Measurements from ENCODE around the gene SNX25. TPM values are rescaled to one million over a fixed set of nuclear protein-coding genes. Genes with fewer than 3 reads are reported as not detected.

Gene SNX25
- total RNA-seq, 1 donor from 2014 or later, result 53.1 TPM

DNA sequence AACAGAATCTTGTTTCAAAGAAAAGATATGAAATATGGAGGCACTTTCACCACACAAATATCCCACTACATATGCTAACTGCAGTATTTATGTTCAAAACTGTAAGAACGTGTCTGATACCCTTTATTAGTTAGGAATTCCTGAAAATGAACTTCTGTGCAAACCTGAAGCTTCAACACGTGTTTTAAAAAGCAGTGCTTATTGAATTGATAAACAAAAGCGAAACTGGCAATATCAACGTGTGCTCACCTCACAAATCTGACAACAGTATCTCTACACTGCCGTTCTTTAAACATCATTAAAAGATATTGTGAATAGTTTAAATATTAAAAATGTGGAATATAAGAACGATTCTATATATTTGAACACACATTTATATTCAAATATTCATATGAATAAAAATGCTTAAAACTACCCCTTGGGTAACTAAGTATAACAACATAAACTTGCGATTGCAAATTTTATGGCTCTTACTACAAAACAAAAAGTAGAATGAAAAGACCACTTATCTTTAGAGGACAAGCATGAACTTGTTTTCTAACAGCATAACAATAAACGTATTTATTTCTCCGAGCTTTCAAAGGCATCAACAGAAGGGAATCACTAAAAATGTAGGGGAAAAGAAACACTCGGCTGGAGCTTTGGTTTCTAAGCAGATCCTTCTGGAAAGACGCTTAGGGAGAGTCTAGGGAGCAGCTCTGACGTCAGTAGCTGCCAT is 186.0 kb downstream of the SNX25 start, which contains the start of gene LRP2BP:
Gene LRP2BP, minus strand, starts transcription at position 687 of the 718 bp plus-strand sequence. CDS start 17,738 bp downstream, outside the sequence.
- ATAC-seq (ENCODE audit: low read depth) (no peak), DNase-seq (no peak)
- Mint-ChIP-seq H3K27ac (peak within 1 kb of the TSS; percentile 94), H3K27me3 (no peaks in the 10 kb centered on the region), H3K36me3 (ENCODE audit: low read depth) (peaks cover 20% of the 10 kb centered on the region), H3K4me3 (peak within 1 kb of the TSS; percentile 94), H3K4me1 (peaks cover 63% of the 10 kb centered on the region), H3K9me3 (no peaks in the 10 kb centered on the region)
- ChIA-PET POLR2A (interaction anchor here (0.6 to 4.7 kb wide), 16 partner anchors 8 to 252 kb away, joined by 3 to 46 read pairs (median 8); partner anchors contain the start of genes SLC25A4, SNX25 and UFSP2), CTCF (interaction anchor here (1.0 to 1.1 kb wide), 2 partner anchors 9 to 203 kb away, joined by 3 to 4 read pairs; no protein-coding TSS in a partner anchor)
- intact Hi-C loops (cut with micrococcal nuclease), result loop anchor here (1.0 to 10.0 kb wide), 3 partner anchors 186 to 663 kb away; partner anchors contain the start of genes CENPU and SNX25
- TF ChIP-seq, protein P1, sequence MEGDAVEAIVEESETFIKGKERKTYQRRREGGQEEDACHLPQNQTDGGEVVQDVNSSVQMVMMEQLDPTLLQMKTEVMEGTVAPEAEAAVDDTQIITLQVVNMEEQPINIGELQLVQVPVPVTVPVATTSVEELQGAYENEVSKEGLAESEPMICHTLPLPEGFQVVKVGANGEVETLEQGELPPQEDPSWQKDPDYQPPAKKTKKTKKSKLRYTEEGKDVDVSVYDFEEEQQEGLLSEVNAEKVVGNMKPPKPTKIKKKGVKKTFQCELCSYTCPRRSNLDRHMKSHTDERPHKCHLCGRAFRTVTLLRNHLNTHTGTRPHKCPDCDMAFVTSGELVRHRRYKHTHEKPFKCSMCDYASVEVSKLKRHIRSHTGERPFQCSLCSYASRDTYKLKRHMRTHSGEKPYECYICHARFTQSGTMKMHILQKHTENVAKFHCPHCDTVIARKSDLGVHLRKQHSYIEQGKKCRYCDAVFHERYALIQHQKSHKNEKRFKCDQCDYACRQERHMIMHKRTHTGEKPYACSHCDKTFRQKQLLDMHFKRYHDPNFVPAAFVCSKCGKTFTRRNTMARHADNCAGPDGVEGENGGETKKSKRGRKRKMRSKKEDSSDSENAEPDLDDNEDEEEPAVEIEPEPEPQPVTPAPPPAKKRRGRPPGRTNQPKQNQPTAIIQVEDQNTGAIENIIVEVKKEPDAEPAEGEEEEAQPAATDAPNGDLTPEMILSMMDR (IDR thresholded peaks at IDR 0.05), result no peak

DNA sequence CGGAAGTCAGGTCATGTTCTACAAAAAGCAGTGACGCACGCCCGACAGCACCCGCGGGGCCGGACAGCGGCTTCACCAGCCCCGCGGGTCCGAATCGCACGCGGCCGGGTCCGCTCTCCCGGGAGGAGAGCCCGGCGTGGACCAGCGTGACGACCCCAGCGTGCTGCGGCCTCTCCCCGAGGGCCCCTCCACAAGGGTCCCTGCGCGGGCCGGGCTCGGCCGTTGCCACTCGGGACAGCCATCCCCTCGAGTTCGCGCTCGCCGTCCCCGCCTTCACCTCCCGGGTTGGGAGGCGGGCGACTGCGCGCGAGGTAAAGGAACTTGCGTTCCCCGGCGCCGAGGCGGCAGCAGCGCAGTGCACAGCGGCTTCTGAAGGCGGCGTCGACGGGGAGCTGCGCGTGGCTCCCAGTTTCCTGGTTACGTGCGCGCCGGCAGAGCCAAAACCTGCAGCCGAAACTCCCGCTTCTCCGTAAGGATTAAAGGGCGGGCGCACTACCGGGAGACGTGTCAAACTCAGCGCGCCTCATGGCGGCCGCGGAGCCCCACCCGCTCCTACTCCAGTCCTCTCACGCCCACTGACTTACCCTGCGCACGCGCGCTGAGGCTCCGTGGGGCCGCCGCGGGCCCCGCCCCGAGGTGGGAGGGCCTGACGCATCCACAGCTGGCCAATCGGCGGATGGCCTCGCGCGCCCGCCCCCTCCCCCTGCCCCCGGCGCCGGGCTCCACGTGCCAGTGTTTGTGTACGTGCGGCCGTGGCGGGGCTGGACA is 186.7 kb downstream of the SNX25 start:
- Mint-ChIP-seq H3K4me1 (peaks cover 63% of the 10 kb centered on the region), H3K27me3 (no peaks in the 10 kb centered on the region), H3K36me3 (ENCODE audit: low read depth) (peaks cover 26% of the 10 kb centered on the region), H3K27ac (peak overlapping the region; percentile 94), H3K4me3 (peak overlapping the region; percentile 94), H3K9me3 (no peaks in the 10 kb centered on the region)
- CTCF ChIA-PET, result no interaction called here
- intact Hi-C loops (cut with micrococcal nuclease), result loop anchor here (1.0 to 10.0 kb wide), 12 partner anchors 9 to 1737 kb away; partner anchors contain the start of genes CASP3, CCDC110, CENPU and IRF2
- TF ChIP-seq, protein P1 (IDR thresholded peaks at IDR 0.05), result no peak
- peak; percentile 89 for ATAC-seq (ENCODE audit: low read depth)
- POLR2A ChIA-PET, result interaction anchor here (0.5 to 4.7 kb wide), 25 partner anchors 7 to 540 kb away, joined by 3 to 46 read pairs (median 5); partner anchors contain the start of genes SLC25A4, SNX25 and UFSP2
- peak; percentile 98 for DNase-seq

DNA sequence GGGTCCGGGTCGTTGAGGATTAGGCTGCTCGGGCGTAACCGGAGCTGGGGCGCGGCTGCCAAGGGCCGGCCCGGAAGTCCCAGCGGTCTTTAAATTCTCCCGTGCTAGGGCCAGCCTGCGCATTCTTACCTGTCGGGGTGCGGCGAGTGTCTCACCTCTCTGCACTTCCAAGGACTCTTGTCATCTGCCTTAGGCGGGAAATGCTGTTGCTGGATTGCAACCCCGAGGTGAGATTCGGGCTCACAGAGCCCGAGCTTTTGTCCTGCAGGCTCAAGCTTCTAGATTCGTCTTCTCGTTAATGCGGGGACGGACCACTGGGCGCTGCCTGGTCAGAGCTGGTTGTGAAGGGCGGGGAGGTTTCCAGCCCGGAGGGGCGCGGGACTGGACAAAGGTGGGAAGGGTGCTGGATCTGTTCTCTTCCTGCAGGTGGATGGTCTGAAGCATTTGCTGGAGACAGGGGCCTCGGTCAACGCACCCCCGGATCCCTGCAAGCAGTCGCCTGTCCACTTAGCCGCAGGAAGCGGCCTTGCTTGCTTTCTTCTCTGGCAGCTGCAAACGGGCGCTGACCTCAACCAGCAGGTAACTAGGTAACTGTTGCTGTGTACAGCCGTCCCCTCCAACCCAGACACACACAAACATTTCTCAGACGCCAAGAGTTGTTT is 187.5 kb downstream of the SNX25 start, which contains the start of gene ANKRD37:
Gene ANKRD37, plus strand, starts transcription at position 118 of the 662 bp plus-strand sequence. Its CDS starts 83 bp downstream, at position 201.
- H3K9me3 Mint-ChIP-seq, result no peaks in the 10 kb centered on the region
- H3K27ac Mint-ChIP-seq, result peak within 1 kb of the TSS; percentile 94
- intact Hi-C loops (cut with micrococcal nuclease), result loop anchor here (1.0 to 10.0 kb wide), 11 partner anchors 8 to 1738 kb away; partner anchors contain the start of genes CASP3, CCDC110, CENPU and IRF2
- ATAC-seq (ENCODE audit: low read depth) (no peak), DNase-seq (peak; percentile 18)
- ChIA-PET CTCF (no interaction called here), POLR2A (interaction anchor here (0.5 to 4.7 kb wide), 21 partner anchors 9 to 541 kb away, joined by 3 to 46 read pairs (median 6); partner anchors contain the start of genes SLC25A4, SNX25 and UFSP2)
- H3K36me3 Mint-ChIP-seq (ENCODE audit: low read depth), result peaks cover 32% of the 10 kb centered on the region
- no peaks in the 10 kb centered on the region for H3K27me3 Mint-ChIP-seq
- H3K4me1 Mint-ChIP-seq, result peaks cover 63% of the 10 kb centered on the region
- peak within 1 kb of the TSS; percentile 94 for H3K4me3 Mint-ChIP-seq
- TF ChIP-seq, protein P1 (IDR thresholded peaks at IDR 0.05), result no peak

DNA sequence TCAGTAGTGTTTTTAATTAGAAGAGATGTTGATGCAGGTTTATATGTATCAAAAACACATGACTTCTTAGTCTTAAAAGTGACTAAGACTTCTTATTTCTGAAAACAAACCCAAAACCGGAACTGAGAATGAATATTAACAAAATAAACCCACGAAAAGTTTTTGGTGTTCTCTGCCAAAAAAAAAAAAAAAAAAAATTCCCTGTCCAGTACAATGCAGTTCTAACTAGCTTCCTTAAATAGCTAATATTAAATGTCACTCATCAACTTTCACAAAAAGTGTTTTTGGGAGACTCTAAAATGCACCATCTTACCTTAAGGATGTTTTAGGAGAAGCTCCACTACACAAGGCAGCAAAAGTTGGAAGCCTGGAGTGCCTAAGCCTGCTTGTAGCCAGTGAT is 189.2 kb downstream of the SNX25 start:
- Mint-ChIP-seq H3K27ac (peak overlapping the region; percentile 70), H3K4me1 (peaks cover 48% of the 10 kb centered on the region), H3K27me3 (no peaks in the 10 kb centered on the region), H3K36me3 (ENCODE audit: low read depth) (peaks cover 43% of the 10 kb centered on the region), H3K9me3 (no peaks in the 10 kb centered on the region), H3K4me3 (peak overlapping the region; percentile 35)
- ChIA-PET POLR2A (interaction anchor here (0.6 to 4.7 kb wide), 4 partner anchors 21 to 500 kb away, joined by 3 to 46 read pairs (median 8); partner anchors contain the start of gene UFSP2), CTCF (no interaction called here)
- no peak for DNase-seq
- no peak for ATAC-seq (ENCODE audit: low read depth)
- intact Hi-C loops (cut with micrococcal nuclease), result loop anchor here (5.0 to 10.0 kb wide), 2 partner anchors 544 to 666 kb away; partner anchors contain the start of gene CENPU
- TF ChIP-seq, protein P1 (IDR thresholded peaks at IDR 0.05), result no peak

Measured in activated B cell treated with CpG ODN at 0.5 μM for 24 hours (primary cell).